KOPT-K1 (cell line): Measurements from ENCODE around the gene HMGA1.
A peak's percentile ranks its signal among the peaks of the same experiment; 100 is the strongest.
"Not testable (repeated sequence)": the region's sequence is repeated elsewhere in the genome, so short reads cannot be mapped to it uniquely, and the experiment has no call there.

Experiments used
- H3K27ac ChIP-seq: fragments of 200-600 bp; sonication (generic); 2 replicates; pipeline ENCODE4 v1.5.1; 2016; ENCODE audit warnings: antibody characterized with exemption, mild to moderate bottlenecking, low read depth, low read length; ENCODE audit not compliant: poor library complexity, severe bottlenecking
- H3K36me3 ChIP-seq: fragments of 200-600 bp; sonication (generic); 2 replicates; pipeline ENCODE4 v1.5.1; 2017; ENCODE audit warnings: antibody characterized with exemption, mild to moderate bottlenecking, low read length, moderate library complexity; ENCODE audit not compliant: insufficient read depth
- H3K9me3 ChIP-seq: fragments of 200-600 bp; sonication (generic); 2 replicates; pipeline ENCODE4 v1.5.1; 2017; ENCODE audit warnings: antibody characterized with exemption, low read length, mild to moderate bottlenecking; ENCODE audit not compliant: insufficient read depth, poor library complexity, severe bottlenecking

Gene HMGA1

DNA sequence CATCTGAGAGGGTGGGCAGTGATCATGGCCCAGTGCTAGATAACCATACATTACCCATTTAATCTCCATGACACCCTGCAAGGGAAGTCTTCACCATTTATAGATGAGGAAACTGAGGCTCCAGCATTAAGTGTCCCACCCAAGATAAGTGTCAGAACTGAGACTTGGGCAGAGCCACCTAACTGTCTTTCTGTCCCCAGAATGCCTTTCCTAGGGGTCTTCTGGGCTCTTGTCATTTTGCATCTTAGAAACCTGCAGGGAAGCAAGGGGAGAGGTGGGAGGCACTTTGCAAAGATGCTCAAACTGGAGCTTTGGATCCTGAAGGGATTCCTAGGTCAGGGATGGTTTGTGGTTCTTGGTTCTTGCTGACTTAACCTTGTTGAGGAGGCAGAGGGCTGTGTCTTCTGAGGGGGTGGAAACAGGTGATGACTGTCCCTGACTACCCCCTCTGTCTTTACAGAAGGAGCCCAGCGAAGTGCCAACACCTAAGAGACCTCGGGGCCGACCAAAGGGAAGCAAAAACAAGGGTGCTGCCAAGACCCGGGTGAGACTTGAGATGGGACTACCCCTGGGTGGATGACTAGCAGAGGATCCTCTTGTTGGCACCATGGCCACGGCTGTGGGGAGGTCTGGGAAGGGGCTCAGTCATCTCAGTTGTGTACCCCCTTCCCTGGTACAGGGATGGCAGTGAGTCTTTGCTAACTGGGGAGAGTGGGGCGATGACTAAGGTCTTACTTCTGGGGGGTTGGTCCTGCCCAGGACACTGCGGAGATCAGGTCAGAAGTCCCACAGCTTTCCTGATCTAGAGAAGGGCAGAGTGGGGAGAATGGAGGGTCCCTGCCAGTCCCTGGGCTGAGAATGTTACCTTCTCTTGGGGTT is 5.8 kb downstream of the HMGA1 start:
- Histone ChIP-seq H3K27ac (no peak overlapping the region), H3K9me3 (no peaks in the 10 kb centered on the region), H3K36me3 (peaks cover 79% of the 10 kb centered on the region)

DNA sequence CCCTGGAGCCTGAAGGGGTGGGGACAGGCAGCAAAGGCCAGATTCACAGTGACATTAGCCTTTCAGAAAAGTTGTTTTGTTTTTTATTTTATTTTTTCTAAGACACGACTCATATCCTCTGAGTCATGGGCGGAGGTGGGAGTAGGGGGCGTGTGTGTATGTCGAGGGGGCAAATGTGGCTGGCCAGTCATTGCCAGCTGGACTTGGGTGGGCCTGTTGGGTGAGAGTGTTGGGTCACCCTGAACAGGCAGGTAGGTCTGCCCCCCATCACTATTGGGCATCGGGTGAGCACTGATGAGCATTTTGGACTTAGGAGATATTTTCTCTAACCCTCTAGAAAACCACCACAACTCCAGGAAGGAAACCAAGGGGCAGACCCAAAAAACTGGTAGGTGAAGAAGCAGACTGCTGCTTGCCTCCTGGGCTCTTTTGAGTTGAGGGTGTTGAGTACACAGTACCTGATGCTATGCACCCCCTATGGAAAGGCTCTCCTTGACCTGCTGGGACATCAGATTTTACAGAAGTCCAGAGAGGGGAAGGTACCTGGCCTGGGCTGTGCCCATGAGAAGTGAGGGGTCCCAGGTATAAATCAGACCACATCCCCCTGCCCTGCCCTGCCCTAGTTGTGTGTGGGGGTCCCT is 6.6 kb downstream of the HMGA1 start:
- Histone ChIP-seq H3K36me3 (peaks cover 79% of the 10 kb centered on the region), H3K27ac (no peak overlapping the region)

DNA sequence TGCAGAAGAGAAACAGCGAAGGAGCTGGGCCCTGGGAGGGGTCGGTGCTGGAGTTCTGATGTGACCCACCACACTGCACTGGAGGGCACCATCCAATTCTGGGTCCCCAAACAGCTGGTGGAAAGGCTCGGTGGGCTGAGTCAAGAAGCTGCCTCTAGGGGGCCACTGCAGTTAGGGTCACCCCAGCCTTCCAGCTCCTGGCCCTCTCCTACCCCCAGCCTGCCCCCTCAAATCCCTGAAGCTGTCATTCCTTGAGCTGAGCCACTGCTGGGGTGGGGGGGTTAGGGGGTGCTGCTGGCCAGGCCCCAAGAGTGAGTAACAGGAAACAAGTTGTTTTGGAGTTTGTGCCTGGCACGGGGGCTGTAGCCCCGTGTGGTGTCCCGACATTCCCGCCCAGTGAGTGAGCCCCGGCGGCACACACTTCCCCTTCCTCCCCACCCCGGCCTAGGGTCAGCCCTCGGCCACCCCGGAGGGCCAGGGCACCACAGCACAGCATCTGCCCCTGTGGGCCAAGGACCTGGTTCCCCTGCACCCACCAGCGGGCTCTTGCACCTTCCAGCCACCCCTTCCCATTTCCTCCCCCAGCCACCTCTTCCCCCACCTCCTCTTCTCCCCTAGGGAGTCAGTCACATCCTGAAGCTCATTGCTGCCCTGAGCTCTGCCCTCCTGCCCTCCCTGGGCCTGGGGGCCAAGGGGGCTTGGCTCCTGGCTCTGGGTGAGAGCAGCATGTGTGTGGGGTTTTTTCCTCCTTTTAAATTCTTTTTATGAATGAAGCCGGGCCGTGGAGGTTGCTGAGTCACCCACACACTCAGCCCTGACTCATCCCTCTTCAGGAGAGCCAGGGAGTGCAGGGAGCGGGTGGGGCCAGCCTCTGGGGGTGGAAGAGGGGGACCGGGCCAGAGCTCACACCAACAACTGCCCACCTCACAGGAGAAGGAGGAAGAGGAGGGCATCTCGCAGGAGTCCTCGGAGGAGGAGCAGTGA is 7.5 kb downstream of the HMGA1 start:
- H3K27ac ChIP-seq, result no peak overlapping the region
- H3K9me3 ChIP-seq, result no peaks in the 10 kb centered on the region
- peaks cover 79% of the 10 kb centered on the region for H3K36me3 ChIP-seq

More for the DNA sequence above, 6.6 kb downstream of the HMGA1 start:
- H3K9me3 ChIP-seq, result no peaks in the 10 kb centered on the region

- not testable (repeated sequence) for H3K9me3 ChIP-seq, H3K27ac ChIP-seq
- peaks cover 69% of the 10 kb centered on the region for H3K36me3 ChIP-seq
These were observed 8.5 kb downstream of the HMGA1 start for GRCh38 chr6:34245032-34245760.

- H3K27ac ChIP-seq, result not testable (repeated sequence)
These were observed 9.1 kb downstream of the HMGA1 start for GRCh38 chr6:34245761-34246140.

GRCh38 chr6:34246249-34246562 is 9.5 kb downstream of the HMGA1 start:
- H3K36me3 ChIP-seq, result peaks cover 59% of the 10 kb centered on the region
- H3K9me3 ChIP-seq, result no peaks in the 10 kb centered on the region
- H3K27ac ChIP-seq, result no peak overlapping the region

More at GRCh38 chr6:34245761-34246140, 9.1 kb downstream of the HMGA1 start:
- H3K9me3 ChIP-seq, result not testable (repeated sequence)
- peaks cover 64% of the 10 kb centered on the region for H3K36me3 ChIP-seq

DNA sequence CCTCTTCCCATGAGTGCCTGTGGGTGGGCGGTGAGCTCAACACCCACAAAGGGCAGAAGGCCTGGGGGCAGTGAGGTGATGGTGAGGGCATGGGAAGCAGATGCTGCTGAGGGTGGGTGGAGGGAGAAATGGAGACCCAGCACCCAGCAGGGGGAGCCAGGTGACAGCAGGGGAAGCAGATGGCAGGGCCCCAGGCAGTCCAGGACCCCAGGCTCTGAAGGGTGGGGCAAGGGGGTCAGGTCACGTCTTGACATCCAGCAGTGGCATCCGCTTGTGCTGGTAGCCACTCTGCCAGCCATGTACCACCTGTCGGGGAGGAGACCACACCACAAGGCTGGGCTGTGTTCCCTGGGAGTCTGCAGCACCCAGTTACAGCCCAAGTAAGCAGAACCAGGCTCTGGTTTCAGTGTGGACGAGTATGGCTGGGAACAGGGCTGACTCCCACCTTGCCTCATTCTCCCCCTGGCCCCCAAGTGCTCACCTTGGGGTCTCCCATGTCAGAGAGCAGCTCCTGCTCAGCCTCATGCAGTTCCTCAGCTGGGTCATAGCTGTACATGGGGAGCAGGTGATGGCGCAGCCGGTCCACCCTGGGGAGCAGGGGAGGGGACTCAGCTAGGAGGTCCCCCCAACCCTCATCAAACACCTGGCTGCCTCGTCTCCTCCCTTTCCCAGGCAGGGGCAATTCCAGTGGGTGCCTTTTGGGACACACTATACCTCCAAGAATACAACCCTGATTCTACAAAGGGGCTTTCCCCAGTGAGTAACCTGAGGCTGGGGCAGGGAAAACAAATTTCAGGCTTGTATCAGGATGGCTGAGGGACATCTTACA is 10.1 kb downstream of the HMGA1 start:
- peaks cover 53% of the 10 kb centered on the region for H3K36me3 ChIP-seq
- no peaks in the 10 kb centered on the region for H3K9me3 ChIP-seq
- no peak overlapping the region for H3K27ac ChIP-seq

- Histone ChIP-seq H3K9me3 (no peaks in the 10 kb centered on the region), H3K27ac (peak overlapping the region; percentile 76), H3K36me3 (peaks cover 45% of the 10 kb centered on the region)
These were observed 11.0 kb downstream of the HMGA1 start for GRCh38 chr6:34247481-34248197.

DNA sequence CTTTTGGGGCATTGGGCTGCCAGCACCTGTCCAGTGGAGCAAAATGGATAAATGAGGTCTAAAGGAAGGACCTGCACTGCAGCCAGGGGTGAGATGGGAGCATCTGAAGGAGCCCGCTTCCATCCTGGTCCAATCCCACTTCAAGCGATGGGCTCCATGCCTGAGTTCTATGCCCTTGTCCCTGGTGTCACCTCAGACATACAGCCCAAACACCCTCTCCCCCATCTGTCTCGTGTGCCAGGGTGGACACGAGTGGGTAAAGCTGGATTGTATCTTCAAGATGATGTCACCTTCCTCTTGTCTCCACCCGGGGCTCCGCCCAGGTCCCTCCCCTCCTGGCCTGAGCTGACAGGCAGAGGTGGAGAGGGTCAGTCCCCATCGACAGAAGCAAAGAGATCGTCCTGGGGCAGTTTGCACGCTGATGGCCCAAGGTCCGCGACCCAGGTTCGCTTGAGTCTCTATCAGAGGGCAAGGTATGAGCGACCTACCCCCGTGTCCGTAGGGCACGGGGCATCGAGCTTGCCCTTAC is 11.6 kb downstream of the HMGA1 start:
- Histone ChIP-seq H3K36me3 (peaks cover 39% of the 10 kb centered on the region), H3K9me3 (no peaks in the 10 kb centered on the region), H3K27ac (peak overlapping the region; percentile 76)

GRCh38 chr6:34248727-34249468 is 12.2 kb downstream of the HMGA1 start, which contains the start of gene SMIM29:
SMIM29 (minus strand) TSS chr6:34249006; CDS start chr6:34247791, 1,215 bp downstream.
- Histone ChIP-seq H3K27ac (peak within 1 kb of the TSS; percentile 76), H3K36me3 (peaks cover 32% of the 10 kb centered on the region), H3K9me3 (no peaks in the 10 kb centered on the region)

DNA sequence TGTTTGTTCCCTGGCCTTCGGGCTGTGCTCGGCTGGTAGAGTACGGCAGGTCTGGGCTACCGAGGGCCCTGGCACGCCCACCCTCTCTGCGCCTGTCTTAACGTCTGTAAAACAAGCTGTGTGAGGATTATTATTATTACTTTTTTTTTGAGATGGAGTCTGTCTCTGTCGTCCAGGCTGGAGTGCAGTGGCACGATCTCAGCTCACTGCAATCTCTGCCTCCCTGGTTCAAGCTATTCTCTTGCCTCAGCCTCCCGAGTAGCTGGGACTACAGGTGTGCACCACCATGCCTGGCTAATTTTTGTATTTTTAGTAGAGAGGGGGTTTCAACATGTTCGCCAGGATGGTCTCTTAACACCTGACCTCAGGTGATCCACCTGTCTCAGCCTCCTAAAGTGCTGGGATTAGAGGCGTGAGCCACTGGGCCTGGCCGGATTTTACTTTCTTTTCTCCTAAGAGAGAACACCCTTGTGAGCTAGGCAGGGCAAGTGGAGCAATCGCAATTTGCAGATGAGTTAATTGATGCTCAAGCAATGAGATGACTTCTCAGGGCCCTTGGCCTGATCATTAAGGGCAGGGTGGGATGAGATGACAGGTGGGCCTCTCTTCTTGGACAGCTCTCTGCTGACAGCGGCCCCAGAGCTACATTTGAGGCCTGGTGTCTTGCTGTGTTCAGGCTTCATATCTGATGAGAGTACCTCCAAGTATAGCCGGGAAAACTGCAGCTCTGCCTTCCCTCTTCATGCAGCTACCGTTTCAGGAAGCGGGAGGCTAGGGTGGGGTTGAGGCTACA is 13.0 kb downstream of the HMGA1 start:
- Histone ChIP-seq H3K36me3 (peaks cover 25% of the 10 kb centered on the region), H3K9me3 (no peaks in the 10 kb centered on the region), H3K27ac (peak overlapping the region; percentile 76)

- H3K27ac ChIP-seq, H3K36me3 ChIP-seq, H3K9me3 ChIP-seq: not testable (repeated sequence)
These were observed 15.7 kb downstream of the HMGA1 start for GRCh38 chr6:34252395-34252794.
